Tibial artery (tissue), 4 donors: ENCODE data around the gene ASCC1.

Experiments
- DNase-seq, 2 donors: peaks; one replicate each; pipeline ENCODE4 v3.0.0-alpha.2; 2019
- H3K27ac ChIP-seq, 2 donors: fragments of 200-600 bp; sonication (generic) in 1 of 2; 1 replicate in 1 of 2; 2 replicates in 1 of 2; pipeline ENCODE4 v1.5.1; 2018 to 2019; ENCODE audit warnings: mild to moderate bottlenecking in 1 of 2
- H3K27me3 ChIP-seq, 2 donors: fragments of 200-600 bp; sonication (generic) in 1 of 2; one replicate each; pipeline versions ENCODE4 v1.5.1 to v1.6.0; 2016 to 2019
- H3K36me3 ChIP-seq, 3 donors: fragments of 200-600 bp; sonication (generic) in 2 of 3; one replicate each; pipeline ENCODE4 v1.5.1; 2016 to 2019; ENCODE audit warnings: mild to moderate bottlenecking in 2 of 3
- H3K4me1 ChIP-seq, 4 donors: fragments of 200-600 bp; sonication (generic) in 2 of 4; 1 replicate in 3 of 4; 2 replicates in 1 of 4; pipeline ENCODE4 v1.5.1; 2016 to 2019
- H3K4me3 ChIP-seq, 2 donors: fragments of 200-600 bp; sonication (generic) in 1 of 2; 1 replicate in 1 of 2; 2 replicates in 1 of 2; pipeline ENCODE4 v1.5.1; 2018 to 2019; ENCODE audit warnings: mild to moderate bottlenecking in 2 of 2
- H3K9me3 ChIP-seq, 3 donors: fragments of 200-600 bp; sonication (generic) in 1 of 3; one replicate each; pipeline ENCODE4 v1.5.1; 2016 to 2019
- intact Hi-C: fragments of 100-400 bp; cut with DNase I; formaldehyde crosslinking; loops from one replicate; pipeline ENCODE4 v1.15.0; 2023; ENCODE audit warnings: low total_unique reads
- TF ChIP-seq, protein P1 (sequence below), 2 experiments: fragments of 200-600 bp in 1 of 2; fragments of 450-650 bp in 1 of 2; IDR thresholded peaks; one replicate each; pipeline ENCODE4 v1.5.1; 2017 to 2019; ENCODE audit warnings: antibody characterized with exemption in 2 of 2, mild to moderate bottlenecking in 1 of 2, moderate library complexity in 1 of 2

Gene ASCC1

DNA sequence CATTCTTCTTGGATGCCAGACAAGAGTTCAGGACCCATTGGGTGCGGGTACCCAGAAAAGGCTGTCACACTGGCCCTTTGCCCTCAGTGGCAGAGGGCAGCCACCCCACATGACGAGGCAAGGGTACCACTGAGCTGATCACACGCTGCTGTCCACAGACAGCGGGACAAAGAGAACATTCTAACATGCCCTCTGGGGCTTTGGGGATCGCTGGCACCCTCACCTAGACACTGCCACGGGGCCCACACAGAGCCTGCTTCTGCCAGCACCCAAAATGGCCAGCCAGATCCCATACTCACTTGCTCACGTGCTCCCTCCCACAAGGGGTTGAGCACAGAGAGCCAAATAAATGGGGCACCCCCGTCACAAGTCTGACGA, 111.0 kb downstream of the ASCC1 start:
- no peak for DNase-seq
- Histone ChIP-seq H3K4me1 (peaks cover 0 to 6% (median 0%) of the 10 kb centered on the region in 4 donors), H3K9me3 (no peaks in the 10 kb centered on the region), H3K36me3 (peaks cover 0 to 31% (median 16%) of the 10 kb centered on the region in 3 donors), H3K4me3 (no peak overlapping the region), H3K27me3 (no peaks in the 10 kb centered on the region), H3K27ac (no peak overlapping the region)
- intact Hi-C loops = no loop called here
- TF ChIP-seq, protein P1, sequence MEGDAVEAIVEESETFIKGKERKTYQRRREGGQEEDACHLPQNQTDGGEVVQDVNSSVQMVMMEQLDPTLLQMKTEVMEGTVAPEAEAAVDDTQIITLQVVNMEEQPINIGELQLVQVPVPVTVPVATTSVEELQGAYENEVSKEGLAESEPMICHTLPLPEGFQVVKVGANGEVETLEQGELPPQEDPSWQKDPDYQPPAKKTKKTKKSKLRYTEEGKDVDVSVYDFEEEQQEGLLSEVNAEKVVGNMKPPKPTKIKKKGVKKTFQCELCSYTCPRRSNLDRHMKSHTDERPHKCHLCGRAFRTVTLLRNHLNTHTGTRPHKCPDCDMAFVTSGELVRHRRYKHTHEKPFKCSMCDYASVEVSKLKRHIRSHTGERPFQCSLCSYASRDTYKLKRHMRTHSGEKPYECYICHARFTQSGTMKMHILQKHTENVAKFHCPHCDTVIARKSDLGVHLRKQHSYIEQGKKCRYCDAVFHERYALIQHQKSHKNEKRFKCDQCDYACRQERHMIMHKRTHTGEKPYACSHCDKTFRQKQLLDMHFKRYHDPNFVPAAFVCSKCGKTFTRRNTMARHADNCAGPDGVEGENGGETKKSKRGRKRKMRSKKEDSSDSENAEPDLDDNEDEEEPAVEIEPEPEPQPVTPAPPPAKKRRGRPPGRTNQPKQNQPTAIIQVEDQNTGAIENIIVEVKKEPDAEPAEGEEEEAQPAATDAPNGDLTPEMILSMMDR (IDR thresholded peaks at IDR 0.05) = no peak

GRCh38 chr10:72104472-72105097, 111.5 kb downstream of the ASCC1 start:
- Histone ChIP-seq H3K27me3 (no peaks in the 10 kb centered on the region), H3K4me1 (peaks cover 0 to 6% (median 0%) of the 10 kb centered on the region in 4 donors), H3K27ac (peak overlapping the region in 1 of 2 donors; percentile 18), H3K4me3 (no peak overlapping the region), H3K36me3 (peaks cover 0 to 31% (median 16%) of the 10 kb centered on the region in 3 donors), H3K9me3 (no peaks in the 10 kb centered on the region)
- TF ChIP-seq, protein P1 (IDR thresholded peaks at IDR 0.05) = no peak
- intact Hi-C loops = no loop called here
- no peak for DNase-seq

GRCh38 chr10:72099600-72099921, 116.5 kb downstream of the ASCC1 start:
- intact Hi-C loops = no loop called here
- Histone ChIP-seq H3K27me3 (no peaks in the 10 kb centered on the region), H3K4me1 (peaks cover 0 to 4% (median 1%) of the 10 kb centered on the region in 4 donors), H3K27ac (no peak overlapping the region), H3K9me3 (no peaks in the 10 kb centered on the region), H3K36me3 (peaks cover 18 to 57% (median 37%) of the 10 kb centered on the region in 3 donors), H3K4me3 (no peak overlapping the region)
- TF ChIP-seq, protein P1 (IDR thresholded peaks at IDR 0.05) = no peak
- no peak for DNase-seq

GRCh38 chr10:72098836-72099599, 117.1 kb downstream of the ASCC1 start:
- H3K9me3 ChIP-seq = no peaks in the 10 kb centered on the region
- no peaks in the 10 kb centered on the region for H3K27me3 ChIP-seq
- no peak overlapping the region for H3K4me3 ChIP-seq
- DNase-seq = no peak
- no peak overlapping the region for H3K27ac ChIP-seq
- intact Hi-C loops = no loop called here
- H3K4me1 ChIP-seq = peaks cover 0 to 4% (median 1%) of the 10 kb centered on the region in 4 donors
- peaks cover 21 to 63% (median 37%) of the 10 kb centered on the region in 3 donors for H3K36me3 ChIP-seq
- TF ChIP-seq, protein P1 (IDR thresholded peaks at IDR 0.05) = no peak

GRCh38 chr10:72098301-72098835, 117.7 kb downstream of the ASCC1 start:
- DNase-seq = no peak
- peaks cover 25 to 67% (median 37%) of the 10 kb centered on the region in 3 donors for H3K36me3 ChIP-seq
- H3K4me3 ChIP-seq = no peak overlapping the region
- TF ChIP-seq, protein P1 (IDR thresholded peaks at IDR 0.05) = no peak
- H3K27me3 ChIP-seq = no peaks in the 10 kb centered on the region
- peaks cover 0 to 4% (median 1%) of the 10 kb centered on the region in 4 donors for H3K4me1 ChIP-seq
- no peak overlapping the region for H3K27ac ChIP-seq
- intact Hi-C loops = no loop called here
- H3K9me3 ChIP-seq = no peaks in the 10 kb centered on the region
